ENCODE results near the gene FIGNL2. TPM values are rescaled to one million over a fixed set of nuclear protein-coding genes. Genes with fewer than 3 reads are reported as not detected.
A peak's percentile ranks its signal among the peaks of the same experiment; 100 is the strongest.
"Not testable (repeated sequence)": the region's sequence is repeated elsewhere in the genome, so short reads cannot be mapped to it uniquely, and the experiment has no call there.

The FIGNL2 gene
- total and polyA plus RNA-seq, 8 donors, result 0.09 to 0.47 (median 0.15) TPM

DNA sequence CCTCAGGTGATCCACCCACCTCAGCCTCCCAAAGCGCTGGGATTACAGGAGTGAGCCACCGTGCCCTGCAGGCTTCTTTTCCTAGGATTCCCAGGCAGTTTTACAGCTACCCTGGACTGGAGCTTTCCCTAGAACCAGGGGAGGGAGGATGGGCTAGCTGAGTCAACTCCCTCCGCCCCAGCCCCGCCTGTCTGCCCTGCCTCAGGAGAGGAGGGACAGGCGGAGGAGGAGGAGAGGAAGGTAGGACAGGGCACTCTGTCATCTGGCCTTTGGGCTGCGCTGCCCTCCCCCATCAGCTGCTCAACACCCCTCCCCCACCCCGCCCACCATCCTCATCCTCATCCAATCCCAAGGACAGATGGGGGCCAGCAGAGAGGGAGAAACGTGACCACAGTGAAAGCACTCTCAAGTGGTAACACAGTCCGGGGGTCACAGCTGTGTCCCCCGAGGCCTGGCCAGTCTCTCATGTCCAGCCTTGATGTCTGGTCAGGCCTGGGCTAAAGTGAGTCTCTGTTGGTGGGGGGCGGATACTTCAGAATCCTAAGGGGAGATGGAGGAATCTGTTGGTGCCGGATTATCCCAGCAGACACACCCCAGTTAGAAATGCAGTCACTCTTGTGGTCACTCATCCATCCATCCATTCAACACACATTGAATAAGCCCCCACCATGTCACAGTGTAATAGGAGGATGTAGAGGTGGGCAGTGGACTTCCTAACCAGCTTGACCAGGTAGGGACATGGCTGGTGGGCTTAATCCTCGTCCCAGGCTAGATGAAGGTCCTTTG is 12.3 kb downstream of the FIGNL2 start:
- DNase-seq, result no peak
- Histone ChIP-seq H3K4me1 (no peaks in the 10 kb centered on the region), H3K27ac (no peak overlapping the region), H3K27me3 (no peaks in the 10 kb centered on the region), H3K36me3 (no peaks in the 10 kb centered on the region), H3K9me3 (no peaks in the 10 kb centered on the region), H3K4me3 (no peak overlapping the region)
- TF ChIP-seq, protein P1, sequence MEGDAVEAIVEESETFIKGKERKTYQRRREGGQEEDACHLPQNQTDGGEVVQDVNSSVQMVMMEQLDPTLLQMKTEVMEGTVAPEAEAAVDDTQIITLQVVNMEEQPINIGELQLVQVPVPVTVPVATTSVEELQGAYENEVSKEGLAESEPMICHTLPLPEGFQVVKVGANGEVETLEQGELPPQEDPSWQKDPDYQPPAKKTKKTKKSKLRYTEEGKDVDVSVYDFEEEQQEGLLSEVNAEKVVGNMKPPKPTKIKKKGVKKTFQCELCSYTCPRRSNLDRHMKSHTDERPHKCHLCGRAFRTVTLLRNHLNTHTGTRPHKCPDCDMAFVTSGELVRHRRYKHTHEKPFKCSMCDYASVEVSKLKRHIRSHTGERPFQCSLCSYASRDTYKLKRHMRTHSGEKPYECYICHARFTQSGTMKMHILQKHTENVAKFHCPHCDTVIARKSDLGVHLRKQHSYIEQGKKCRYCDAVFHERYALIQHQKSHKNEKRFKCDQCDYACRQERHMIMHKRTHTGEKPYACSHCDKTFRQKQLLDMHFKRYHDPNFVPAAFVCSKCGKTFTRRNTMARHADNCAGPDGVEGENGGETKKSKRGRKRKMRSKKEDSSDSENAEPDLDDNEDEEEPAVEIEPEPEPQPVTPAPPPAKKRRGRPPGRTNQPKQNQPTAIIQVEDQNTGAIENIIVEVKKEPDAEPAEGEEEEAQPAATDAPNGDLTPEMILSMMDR (IDR thresholded peaks at IDR 0.05), result no peak
- ATAC-seq, result no peak
- FAIRE-seq, result no peak
- WGBS, 2 donors, result 62 to 65% methylated on average over 9 to 12 of the region's 13 CpGs
- intact Hi-C loops (cut with DNase I), result no loop called here

DNA sequence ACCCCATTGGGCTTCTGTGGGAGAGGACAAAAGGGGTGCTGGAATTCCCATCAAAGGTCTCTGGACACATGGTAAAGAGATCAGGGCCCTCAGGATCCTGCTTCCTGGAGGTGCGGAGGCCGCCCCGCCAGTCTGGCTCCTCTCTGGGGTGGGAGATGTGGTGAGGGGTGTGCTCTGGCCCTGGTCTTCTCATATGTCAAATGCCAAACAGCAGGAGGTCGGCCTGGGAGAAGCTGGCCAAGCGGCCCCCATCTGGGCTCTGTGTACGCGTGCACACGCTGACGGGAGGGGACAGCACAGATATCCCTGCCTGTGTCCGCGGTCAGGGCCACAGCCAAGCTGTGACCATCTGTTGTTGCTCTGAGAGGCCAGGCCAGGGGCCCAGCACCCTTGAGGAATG is 14.1 kb downstream of the FIGNL2 start:
- 61 to 70% methylated on average over 11 of the region's 11 CpGs for WGBS, 2 donors

DNA sequence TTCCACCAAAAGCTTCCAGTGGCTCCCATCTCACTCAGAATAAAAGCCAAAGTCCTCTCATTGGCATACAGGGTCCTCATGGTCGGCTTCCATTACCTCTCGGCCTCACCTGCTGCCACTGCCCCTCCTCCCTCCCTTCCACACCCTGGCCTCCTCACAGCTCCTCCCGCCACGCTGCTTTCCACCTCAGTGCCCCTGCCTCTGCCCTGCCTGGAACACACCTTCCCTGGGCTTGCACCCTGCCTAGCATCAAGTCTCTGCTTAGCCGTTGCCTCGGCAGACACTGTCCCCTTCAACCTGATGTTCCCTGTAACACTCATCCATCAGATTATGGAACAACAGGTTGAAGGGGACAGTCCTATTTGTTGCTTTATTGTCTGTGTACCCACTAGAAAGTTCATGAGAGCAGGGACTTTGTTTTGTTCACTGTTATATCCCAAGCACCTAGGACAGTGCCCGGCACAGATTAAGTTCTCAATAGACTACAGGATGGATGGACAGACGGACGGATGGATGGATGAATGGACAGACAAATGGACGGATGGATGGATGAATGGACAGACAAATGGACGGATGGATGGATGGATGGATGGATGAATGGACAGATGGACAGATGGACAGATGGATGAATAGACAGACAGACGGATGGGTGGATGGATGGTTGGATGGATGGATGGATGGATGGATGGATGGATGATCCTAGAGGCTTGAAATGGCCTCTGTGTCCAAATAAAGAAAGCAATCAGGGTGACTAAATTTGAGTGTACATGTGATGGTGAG is 14.9 kb downstream of the FIGNL2 start:
- WGBS, 2 donors, result 48 to 54% methylated on average over 12 of the region's 12 CpGs
- ATAC-seq (no peak), DNase-seq (peak in 1 of 6 donors; percentile 31), FAIRE-seq (no peak)
- no peak overlapping the region for H3K27ac ChIP-seq
- H3K27me3 ChIP-seq, result no peaks in the 10 kb centered on the region
- no peaks in the 10 kb centered on the region for H3K9me3 ChIP-seq
- no peak overlapping the region for H3K4me3 ChIP-seq
- TF ChIP-seq, protein P1 (IDR thresholded peaks at IDR 0.05), result no peak
- intact Hi-C loops (cut with DNase I), result no loop called here
- H3K4me1 ChIP-seq, result no peaks in the 10 kb centered on the region
- H3K36me3 ChIP-seq, result no peaks in the 10 kb centered on the region

More for the DNA sequence above, 14.1 kb downstream of the FIGNL2 start:
- no peaks in the 10 kb centered on the region for H3K36me3 ChIP-seq
- H3K4me3 ChIP-seq, result no peak overlapping the region
- no peaks in the 10 kb centered on the region for H3K9me3 ChIP-seq
- ATAC-seq (no peak), FAIRE-seq (no peak), DNase-seq (peak in 1 of 6 donors; percentile 30)
- no peak overlapping the region for H3K27ac ChIP-seq
- intact Hi-C loops (cut with DNase I), result no loop called here
- H3K27me3 ChIP-seq, result no peaks in the 10 kb centered on the region
- no peaks in the 10 kb centered on the region for H3K4me1 ChIP-seq
- TF ChIP-seq, protein P1 (IDR thresholded peaks at IDR 0.05), result no peak

DNA sequence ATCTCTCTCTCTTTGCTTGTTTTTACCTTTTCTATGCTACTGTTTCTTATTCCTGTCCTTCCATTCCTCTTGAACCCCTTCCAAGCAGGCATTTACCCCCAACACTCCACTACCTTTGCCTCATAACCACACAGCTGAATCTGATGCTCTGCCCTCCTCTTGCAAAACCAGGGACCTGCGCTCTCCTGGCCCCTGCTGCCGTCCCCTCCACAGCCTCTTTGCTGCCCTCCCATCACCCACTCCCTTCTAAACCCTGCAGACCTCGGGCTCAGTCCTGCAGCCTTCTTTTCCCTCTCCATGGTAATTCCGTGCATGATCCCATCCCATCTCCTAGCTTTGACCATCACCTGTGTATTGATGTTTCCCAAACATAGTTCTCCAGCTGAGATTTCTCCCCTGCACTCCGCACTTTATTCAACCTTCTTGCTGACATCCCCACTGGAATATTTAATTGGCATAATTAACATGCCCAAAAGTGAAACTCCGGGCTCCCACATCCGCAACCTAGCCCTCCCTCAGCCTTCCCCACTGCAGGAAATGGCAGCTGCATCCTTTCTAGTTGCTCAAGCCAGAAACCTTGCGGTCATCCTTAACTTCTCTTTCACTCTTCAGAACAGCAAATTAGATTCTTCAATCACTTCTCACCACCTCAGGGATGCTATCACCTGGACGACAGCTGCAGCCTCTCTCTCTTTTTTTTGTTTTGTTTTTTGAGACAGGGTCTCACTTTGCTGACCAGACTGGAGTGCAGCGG is 16.0 kb downstream of the FIGNL2 start:
- Histone ChIP-seq H3K27me3 (no peaks in the 10 kb centered on the region), H3K4me3 (no peak overlapping the region), H3K27ac (no peak overlapping the region), H3K4me1 (no peaks in the 10 kb centered on the region), H3K9me3 (no peaks in the 10 kb centered on the region), H3K36me3 (no peaks in the 10 kb centered on the region)
- WGBS, 2 donors, result 47 to 55% methylated on average over 10 of the region's 10 CpGs
- TF ChIP-seq, protein P1 (IDR thresholded peaks at IDR 0.05), result no peak
- DNase-seq (no peak), FAIRE-seq (no peak), ATAC-seq (no peak)
- intact Hi-C loops (cut with DNase I), result no loop called here

DNA sequence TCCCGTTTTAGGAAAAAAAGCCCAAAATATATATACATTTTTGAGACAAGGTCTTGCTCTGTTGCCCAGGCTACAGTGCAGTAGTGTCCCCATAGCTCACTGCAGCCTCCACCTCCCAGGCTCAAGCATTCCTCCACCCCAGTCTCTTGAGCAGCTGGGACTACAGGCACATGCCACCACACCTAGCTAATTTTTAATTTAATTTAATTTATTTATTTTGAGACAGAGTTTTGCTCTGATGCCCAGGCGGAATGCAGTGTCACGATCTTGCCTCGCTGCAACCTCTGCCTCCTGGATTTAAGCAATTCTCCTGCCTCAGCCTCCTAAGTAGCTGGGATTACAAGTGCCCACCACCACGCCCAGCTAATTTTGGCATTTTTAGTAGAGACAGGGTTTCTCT is 16.7 kb downstream of the FIGNL2 start:
- DNase-seq; ATAC-seq; H3K9me3 ChIP-seq; H3K27ac ChIP-seq; H3K36me3 ChIP-seq; H3K4me3 ChIP-seq; FAIRE-seq; intact Hi-C loops (cut with DNase I); H3K4me1 ChIP-seq; H3K27me3 ChIP-seq: not testable (repeated sequence)
- WGBS, 2 donors, result 58 to 62% methylated on average over 5 of the region's 5 CpGs
